GM13976 (cell line): ENCODE data around the gene KCNMA1.

Source experiments
- DNase-seq: peaks from one replicate; pipeline ENCODE4 v3.0.0; 2012; ENCODE audit warnings: low spot score
- CTCF ChIP-seq: IDR thresholded peaks from 2 replicates; pipeline ENCODE4 v1.5.1; 2012; ENCODE audit warnings: borderline replicate concordance, mild to moderate bottlenecking; ENCODE audit not compliant: insufficient read depth; ENCODE audit errors: extremely low read depth, missing control alignments, control extremely low read depth
- in situ Hi-C: fragments of 300-500 bp; cut with MboI; formaldehyde crosslinking; loops from one replicate; pipeline ENCODE4 v1.12.0; 2022; ENCODE audit warnings: low sequenced_read_pairs, mixed read lengths, inconsistent platforms; ENCODE audit not compliant: unreplicated experiment

KCNMA1 gene

GRCh38 chr10:77120666-77121376, 516.8 kb downstream of the KCNMA1 start:
- in situ Hi-C loops, result loop anchor here (25.0 kb wide), 1 partner anchor 559 kb away; no protein-coding TSS in a partner anchor
- no peak for DNase-seq
- TF ChIP-seq CTCF, result no peak

- no peak for TF ChIP-seq CTCF
Measured at GRCh38 chr10:77120012-77120411, 517.6 kb downstream of the KCNMA1 start.

GRCh38 chr10:77118603-77119282, 518.9 kb downstream of the KCNMA1 start:
- no peak for DNase-seq
- TF ChIP-seq CTCF, result no peak
- in situ Hi-C loops, result loop anchor here (25.0 kb wide), 1 partner anchor 556 kb away; no protein-coding TSS in a partner anchor

More at GRCh38 chr10:77120012-77120411, 517.6 kb downstream of the KCNMA1 start:
- in situ Hi-C loops, result loop anchor here (25.0 kb wide), 1 partner anchor 558 kb away; no protein-coding TSS in a partner anchor
- no peak for DNase-seq

GRCh38 chr10:77117501-77117900, 520.1 kb downstream of the KCNMA1 start:
- no peak for TF ChIP-seq CTCF
- DNase-seq, result no peak
- in situ Hi-C loops, result loop anchor here (25.0 kb wide), 1 partner anchor 555 kb away; no protein-coding TSS in a partner anchor

GRCh38 chr10:77116904-77117303, 520.7 kb downstream of the KCNMA1 start:
- no peak for DNase-seq
- TF ChIP-seq CTCF, result no peak
- in situ Hi-C loops, result loop anchor here (25.0 kb wide), 1 partner anchor 555 kb away; no protein-coding TSS in a partner anchor

- in situ Hi-C loops, result loop anchor here (25.0 kb wide), 1 partner anchor 552 kb away; no protein-coding TSS in a partner anchor
- TF ChIP-seq CTCF, result no peak
- DNase-seq, result no peak
Measured at GRCh38 chr10:77114181-77114821, 523.3 kb downstream of the KCNMA1 start.
